IMR-90 (cell line): ENCODE measurements around the gene TUBA3E. TPM values are rescaled to one million over a fixed set of nuclear protein-coding genes. Genes with fewer than 3 reads are reported as not detected.
"Not testable (repeated sequence)": the region's sequence is repeated elsewhere in the genome, so short reads cannot be mapped to it uniquely, and the experiment has no call there.

Experiments used
- ATAC-seq: fragments of 200-7000 bp; cut with Tn5 transposase; 2 replicates; pipeline ENCODE4 v1.9.1; 2020; ENCODE audit warnings: low read depth, mild to moderate bottlenecking, moderate library complexity
- BruUV-seq: library from RNA; stranded (reverse); fragments of 400-500 nt; replicated peaks from 2 replicates; lab custom pipeline; 2021; lab: Mats Ljungman, UMichigan
- CTCF ChIA-PET: fragments of 300-600 bp; formaldehyde crosslinking; extraction: SDS; loops from one replicate; lab custom pipeline; 2021; ENCODE audit warnings: antibody characterized with exemption; lab: Yijun Ruan, JAX
- POLR2A ChIA-PET: fragments of 300-600 bp; sonication (Branson Sonifier 250); formaldehyde crosslinking; loops from one replicate; lab custom pipeline; 2022; ENCODE audit warnings: antibody characterized with exemption; ENCODE audit not compliant: unreplicated experiment; lab: Charles Lee
- DNase-seq: peaks from one replicate; pipeline ENCODE4 v3.0.0; 2013
- H2AFZ ChIP-seq: replicated peaks from 2 replicates; pipeline ENCODE3; 2013; ENCODE audit warnings: low read length, mild to moderate bottlenecking; ENCODE audit not compliant: poor library complexity
- H2AK5ac ChIP-seq: 2 replicates; pipeline ENCODE4 v1.6.1; 2013; ENCODE audit warnings: low read depth, low read length, inconsistent platforms
- H2AK9ac ChIP-seq: replicated peaks from 2 replicates; pipeline ENCODE3; 2013; ENCODE audit warnings: mild to moderate bottlenecking, low read depth, low read length, moderate library complexity; ENCODE audit not compliant: poor library complexity
- H2BK120ac ChIP-seq: 2 replicates; pipeline ENCODE4 v1.6.1; 2013; ENCODE audit warnings: low read depth, low read length, inconsistent platforms
- H2BK15ac ChIP-seq: 3 replicates; pipeline ENCODE4 v1.6.1; 2013; ENCODE audit warnings: low read depth, low read length, inconsistent platforms
- H2BK20ac ChIP-seq: 2 replicates; pipeline ENCODE4 v1.6.1; 2013; ENCODE audit warnings: low read depth, mild to moderate bottlenecking, inconsistent platforms, low read length, moderate library complexity
- H2BK5ac ChIP-seq: 2 replicates; pipeline ENCODE4 v1.6.1; 2013; ENCODE audit warnings: mild to moderate bottlenecking, low read depth, low read length, inconsistent platforms; ENCODE audit not compliant: poor library complexity, severe bottlenecking
- H3K14ac ChIP-seq: replicated peaks from 2 replicates; pipeline ENCODE4 v1.6.1; 2013; ENCODE audit warnings: low read depth, low read length, inconsistent platforms
- H3K18ac ChIP-seq: 2 replicates; pipeline ENCODE4 v1.6.1; 2013; ENCODE audit warnings: low read depth, low read length, control low read depth
- H3K23ac ChIP-seq: 2 replicates; pipeline ENCODE4 v1.6.1; 2013; ENCODE audit warnings: low read depth, low read length, inconsistent platforms
- H3K27ac ChIP-seq: 2 replicates; pipeline ENCODE4 v1.5.1; 2013; ENCODE audit warnings: mild to moderate bottlenecking, control low read depth, low read length; ENCODE audit not compliant: insufficient read depth
- H3K27me3 ChIP-seq: 2 replicates; pipeline ENCODE4 v1.6.1; 2013; ENCODE audit warnings: low read length; ENCODE audit not compliant: control insufficient read depth, insufficient read depth
- H3K36me3 ChIP-seq: 2 replicates; pipeline ENCODE4 v1.6.1; 2013; ENCODE audit warnings: low read length, mixed read lengths; ENCODE audit not compliant: control insufficient read depth, insufficient read depth
- H3K4ac ChIP-seq: 2 replicates; pipeline ENCODE4 v1.6.1; 2013; ENCODE audit warnings: low read depth, low read length, inconsistent platforms
- H3K4me1 ChIP-seq: 2 replicates; pipeline ENCODE4 v1.6.1; 2013; ENCODE audit warnings: low read length, mixed read lengths; ENCODE audit not compliant: control insufficient read depth, insufficient read depth
- H3K4me2 ChIP-seq: 2 replicates; pipeline ENCODE4 v1.6.1; 2013; ENCODE audit warnings: low read depth, mild to moderate bottlenecking, control low read depth, low read length, moderate library complexity
- H3K4me3 ChIP-seq: 2 replicates; pipeline ENCODE4 v1.5.1; 2013; ENCODE audit warnings: low read depth, mild to moderate bottlenecking, control low read depth, low read length, moderate library complexity; ENCODE audit not compliant: insufficient read depth
- H3K56ac ChIP-seq: 2 replicates; pipeline ENCODE4 v1.6.1; 2013; ENCODE audit warnings: low read length, inconsistent platforms; ENCODE audit not compliant: insufficient read depth; ENCODE audit errors: extremely low read depth
- H3K79me1 ChIP-seq, 2 experiments: 2 replicates each; pipeline ENCODE4 v1.6.1; 2013; ENCODE audit warnings: low read length in 2 of 2, inconsistent platforms in 1 of 2, low read depth in 1 of 2
- H3K9ac ChIP-seq: 2 replicates; pipeline ENCODE4 v1.6.1; 2013; ENCODE audit warnings: low read depth, low read length, control low read depth
- H3K9me1 ChIP-seq: 2 replicates; pipeline ENCODE4 v1.6.1; 2013; ENCODE audit warnings: low read length, inconsistent platforms; ENCODE audit not compliant: insufficient read depth
- H3K9me3 ChIP-seq: 2 replicates; pipeline ENCODE4 v1.6.1; 2013; ENCODE audit warnings: low read length; ENCODE audit not compliant: control insufficient read depth, insufficient read depth
- H4K20me1 ChIP-seq: 2 replicates; pipeline ENCODE4 v1.6.1; 2013; ENCODE audit warnings: low read length, inconsistent platforms; ENCODE audit not compliant: insufficient read depth
- H4K5ac ChIP-seq: 2 replicates; pipeline ENCODE4 v1.6.1; 2013; ENCODE audit warnings: mild to moderate bottlenecking, low read depth, low read length, control low read depth
- H4K8ac ChIP-seq, 2 experiments: 2 replicates each; pipeline ENCODE4 v1.6.1; 2013; ENCODE audit warnings: low read depth in 2 of 2, low read length in 2 of 2, control low read depth in 1 of 2, inconsistent platforms in 1 of 2
- H4K91ac ChIP-seq: 2 replicates; pipeline ENCODE4 v1.6.1; 2013; ENCODE audit warnings: low read depth, low read length, inconsistent platforms; ENCODE audit not compliant: insufficient read depth
- MXI1 ChIP-seq: IDR thresholded peaks from 2 replicates; pipeline ENCODE4 v1.6.1; 2012; ENCODE audit warnings: low read depth, mild to moderate bottlenecking, low read length, moderate library complexity, borderline replicate concordance
- WGBS, 2 experiments: methylation state at CpG; one replicate each; pipeline versions ENCODE4 v1.1.5 to v1.1.7; 2013; ENCODE audit warnings: missing lambda C conversion rate in 2 of 2; ENCODE audit not compliant: insufficient read length in 1 of 2; ENCODE audit errors: extremely low coverage in 2 of 2; 5-methylcytosine and 5-hydroxymethylcytosine counted together
- dilution Hi-C: fragments of 300-500 bp; cut with HindIII; formaldehyde crosslinking; loops from one replicate; pipeline ENCODE4 v1.14.3; 2018; ENCODE audit warnings: low sequenced_read_pairs; ENCODE audit not compliant: unreplicated experiment
- in situ Hi-C: fragments of 300-500 bp; cut with MboI; formaldehyde crosslinking; loops from 3 replicates; pipeline ENCODE4 v1.14.3; 2019; ENCODE audit warnings: low sequenced_read_pairs, inconsistent platforms, mixed read lengths
- intact Hi-C: fragments of 100-400 bp; cut with micrococcal nuclease; formaldehyde crosslinking; loops from 2 replicates; pipeline ENCODE4 v1.10.0; 2022
- polyA plus RNA-seq, 3 experiments: library from polyadenylated mRNA; depleted of rRNA; stranded (reverse); fragments of >200 nt; gene quantifications; 2 replicates each; pipeline ENCODE4 v1.2.3, GENCODE V29; 2012; ENCODE audit warnings: low replicate concordance in 1 of 3
- total RNA-seq: library from RNA; depleted of rRNA; stranded (reverse); fragments of >200 nt; gene quantifications from 2 replicates; pipeline ENCODE4 v1.2.3, GENCODE V29; 2012

Gene TUBA3E
- total and polyA plus RNA-seq, 2 of the 4 experiments (the other 2 are of a cell fraction): not detected

GRCh38 chr2:130160131-130160530 lies 38.1 kb downstream of the TUBA3E start:
- H4K20me1 ChIP-seq: no peaks in the 10 kb centered on the region
- H3K23ac ChIP-seq: no peak overlapping the region
- H2BK20ac ChIP-seq: no peak overlapping the region
- TF ChIP-seq MXI1: no peak
- H3K9me3 ChIP-seq: no peaks in the 10 kb centered on the region
- no peak overlapping the region for H2AFZ ChIP-seq
- no peak overlapping the region for H4K8ac ChIP-seq
- no peak overlapping the region for H3K4me3 ChIP-seq
- ChIA-PET CTCF (no interaction called here), POLR2A (no interaction called here)
- no peak overlapping the region for H3K56ac ChIP-seq
- no peaks in the 10 kb centered on the region for H3K27me3 ChIP-seq
- no peak overlapping the region for H3K9ac ChIP-seq
- no peak overlapping the region for H2AK9ac ChIP-seq
- DNase-seq (no peak), ATAC-seq (no peak)
- H3K4ac ChIP-seq: no peak overlapping the region
- in situ Hi-C loops: loop anchor here (25.0 kb wide), 1 partner anchor 1352 kb away; no protein-coding TSS in a partner anchor
- no peaks in the 10 kb centered on the region for H3K4me1 ChIP-seq
- no peak overlapping the region for H4K5ac ChIP-seq
- dilution Hi-C loops: no loop called here
- 97% methylated on average over 4 of the region's 6 CpGs; no CpG with 5 or more reads in 1 of the 2 experiments for WGBS, 2 experiments
- H2BK5ac ChIP-seq: no peak overlapping the region
- peaks cover 28% of the 10 kb centered on the region for H3K36me3 ChIP-seq
- H2BK15ac ChIP-seq: no peak overlapping the region
- no peak overlapping the region for H4K91ac ChIP-seq
- no peak overlapping the region for H3K18ac ChIP-seq
- H3K79me1 ChIP-seq: no peaks in the 10 kb centered on the region
- no peak overlapping the region for H3K4me2 ChIP-seq
- H3K9me1 ChIP-seq: no peaks in the 10 kb centered on the region
- H3K14ac ChIP-seq: no peak overlapping the region
- intact Hi-C loops: no loop called here
- H2BK120ac ChIP-seq: no peak overlapping the region
- no peak overlapping the region for H3K27ac ChIP-seq
- H2AK5ac ChIP-seq: no peak overlapping the region
- no TSS peak for BruUV-seq

GRCh38 chr2:130159376-130159775 lies 38.9 kb downstream of the TUBA3E start:
- BruUV-seq, intact Hi-C loops, H3K4me2 ChIP-seq, DNase-seq, H3K27ac ChIP-seq, H3K4ac ChIP-seq, H3K56ac ChIP-seq, dilution Hi-C loops, H3K18ac ChIP-seq, POLR2A ChIA-PET, H2BK120ac ChIP-seq, H4K8ac ChIP-seq, CTCF ChIA-PET, H3K4me1 ChIP-seq, H2AFZ ChIP-seq, ATAC-seq, H2AK5ac ChIP-seq, H2AK9ac ChIP-seq, H3K14ac ChIP-seq, H2BK20ac ChIP-seq, H2BK15ac ChIP-seq, H4K20me1 ChIP-seq, H3K23ac ChIP-seq, H3K9me1 ChIP-seq, H3K79me1 ChIP-seq, H3K9ac ChIP-seq, H4K5ac ChIP-seq, H2BK5ac ChIP-seq, H4K91ac ChIP-seq, H3K27me3 ChIP-seq, H3K4me3 ChIP-seq, H3K9me3 ChIP-seq: not testable (repeated sequence)
- H3K36me3 ChIP-seq: peaks cover 31% of the 10 kb centered on the region
- no CpG with 5 or more reads among the region's 4 CpGs for WGBS, 2 experiments
- in situ Hi-C loops: loop anchor here (25.0 kb wide), 1 partner anchor 1353 kb away; no protein-coding TSS in a partner anchor
